ENCODE measurements around the gene SPRING1.
"Not testable (repeated sequence)": the region's sequence is repeated elsewhere in the genome, so short reads cannot be mapped to it uniquely, and the experiment has no call there.

Gene SPRING1
- long read RNA-seq, donor 1, full-length matches to known transcripts: 11 of 11 reads
- long read RNA-seq, donor 1, partial matches to known transcripts: 0 of 11 reads
- long read RNA-seq, donor 1, other reads (novel, unspliced or antisense): 0 of 11 reads
- long read RNA-seq, donor 2, full-length matches to known transcripts: 17 of 17 reads
- long read RNA-seq, donor 2, partial matches to known transcripts: 0 of 17 reads
- long read RNA-seq, donor 2, other reads (novel, unspliced or antisense): 0 of 17 reads
- long read RNA-seq, donor 3, full-length matches to known transcripts: 6 of 6 reads
- long read RNA-seq, donor 3, partial matches to known transcripts: 0 of 6 reads
- long read RNA-seq, donor 3, other reads (novel, unspliced or antisense): 0 of 6 reads
- long read RNA-seq, donor 4, full-length matches to known transcripts: 18 of 18 reads
- long read RNA-seq, donor 4, partial matches to known transcripts: 0 of 18 reads
- long read RNA-seq, donor 4, other reads (novel, unspliced or antisense): 0 of 18 reads
- long read RNA-seq, donor 5, full-length matches to known transcripts: 14 of 14 reads
- long read RNA-seq, donor 5, partial matches to known transcripts: 0 of 14 reads
- long read RNA-seq, donor 5, other reads (novel, unspliced or antisense): 0 of 14 reads
- long read RNA-seq, donor 6, full-length matches to known transcripts: 9 of 9 reads
- long read RNA-seq, donor 6, partial matches to known transcripts: 0 of 9 reads
- long read RNA-seq, donor 6, other reads (novel, unspliced or antisense): 0 of 9 reads
- long read RNA-seq, donor 7, full-length matches to known transcripts: 24 of 24 reads
- long read RNA-seq, donor 7, partial matches to known transcripts: 0 of 24 reads
- long read RNA-seq, donor 7, other reads (novel, unspliced or antisense): 0 of 24 reads
- long read RNA-seq, donor 8, full-length matches to known transcripts: 19 of 19 reads
- long read RNA-seq, donor 8, partial matches to known transcripts: 0 of 19 reads
- long read RNA-seq, donor 8, other reads (novel, unspliced or antisense): 0 of 19 reads

- peak; percentile 84 for DNase-seq
These were observed at the start of gene SPRING1, which contains the start of gene RNFT2 for GRCh38 chr12:116737774-116738657. Gene SPRING1, minus strand, starts transcription at chr12:116738069. Its CDS starts 169 bp downstream, at chr12:116737900. Gene RNFT2, plus strand, starts transcription at chr12:116738315. Its CDS starts 2,183 bp downstream, at chr12:116740498.

- DNase-seq: no peak
These were observed 46.4 kb upstream of the SPRING1 start for GRCh38 chr12:116784238-116784612.

GRCh38 chr12:116783525-116784237 lies 45.8 kb upstream of the SPRING1 start:
- no peak for DNase-seq

- no peak for DNase-seq
These were observed 43.1 kb upstream of the SPRING1 start for GRCh38 chr12:116780942-116781341.

GRCh38 chr12:116779597-116779996 lies 41.7 kb upstream of the SPRING1 start:
- DNase-seq: no peak

- no peak for DNase-seq
These were observed 39.4 kb upstream of the SPRING1 start for GRCh38 chr12:116777245-116777644.

GRCh38 chr12:116774020-116774419 lies 36.2 kb upstream of the SPRING1 start:
- no peak for DNase-seq

- no peak for DNase-seq
These were observed 35.4 kb upstream of the SPRING1 start for GRCh38 chr12:116773276-116773731.

- DNase-seq: no peak
These were observed 33.8 kb upstream of the SPRING1 start for GRCh38 chr12:116771651-116772050.

GRCh38 chr12:116766746-116767145 lies 28.9 kb upstream of the SPRING1 start:
- no peak for DNase-seq

- DNase-seq: no peak
These were observed 28.4 kb upstream of the SPRING1 start for GRCh38 chr12:116766285-116766684.

GRCh38 chr12:116765271-116765670 lies 27.4 kb upstream of the SPRING1 start:
- DNase-seq: no peak

- no peak for DNase-seq
These were observed 23.6 kb upstream of the SPRING1 start for GRCh38 chr12:116761499-116761898.

- DNase-seq: no peak
These were observed 22.8 kb upstream of the SPRING1 start for GRCh38 chr12:116760622-116761020.

GRCh38 chr12:116759783-116760621 lies 22.1 kb upstream of the SPRING1 start:
- no peak for DNase-seq

- not testable (repeated sequence) for DNase-seq
These were observed 16.9 kb upstream of the SPRING1 start for GRCh38 chr12:116754783-116755182.

- DNase-seq: not testable (repeated sequence)
These were observed 16.2 kb upstream of the SPRING1 start for GRCh38 chr12:116754097-116754496.

- no peak for DNase-seq
These were observed 12.4 kb upstream of the SPRING1 start for GRCh38 chr12:116750298-116750697.

GRCh38 chr12:116749884-116750283 lies 12.0 kb upstream of the SPRING1 start:
- no peak for DNase-seq

- DNase-seq: no peak
These were observed 7.7 kb upstream of the SPRING1 start for GRCh38 chr12:116745554-116745953.

Measured in right kidney (tissue), 9 donors.